Activated CD8-positive, alpha-beta memory T cell treated with anti-CD3 and anti-CD28 coated beads for 4 hours (primary cell): ENCODE measurements around the gene KIF18A.
"Not testable (repeated sequence)": the region's sequence is repeated elsewhere in the genome, so short reads cannot be mapped to it uniquely, and the experiment has no call there.

Experiments
- DNase-seq, 2 donors: peaks; one replicate each; pipeline ENCODE4 v3.0.0-alpha.2; 2020; ENCODE audit warnings: low read depth in 2 of 2

Gene KIF18A

GRCh38 chr11:28106353-28107043 is 1.5 kb downstream of the KIF18A start:
- no peak for DNase-seq

GRCh38 chr11:28105869-28106268 is 2.1 kb downstream of the KIF18A start:
- DNase-seq: no peak

- no peak for DNase-seq
Observed at GRCh38 chr11:28104984-28105383, 3.0 kb downstream of the KIF18A start.

GRCh38 chr11:28104425-28104824 is 3.5 kb downstream of the KIF18A start:
- no peak for DNase-seq

- not testable (repeated sequence) for DNase-seq
Observed at GRCh38 chr11:28102300-28102699, 5.7 kb downstream of the KIF18A start.

- no peak for DNase-seq
Observed at GRCh38 chr11:28100665-28101064, 7.3 kb downstream of the KIF18A start.

GRCh38 chr11:28099715-28100114 is 8.2 kb downstream of the KIF18A start:
- no peak for DNase-seq

GRCh38 chr11:28098257-28098656 is 9.7 kb downstream of the KIF18A start:
- DNase-seq: no peak

- no peak for DNase-seq
Observed at GRCh38 chr11:28092786-28093185, 15.2 kb downstream of the KIF18A start.

GRCh38 chr11:28090052-28090749 is 17.8 kb downstream of the KIF18A start:
- no peak for DNase-seq

GRCh38 chr11:28089378-28089777 is 18.6 kb downstream of the KIF18A start:
- no peak for DNase-seq

- not testable (repeated sequence) for DNase-seq
Observed at GRCh38 chr11:28087693-28088092, 20.3 kb downstream of the KIF18A start.

- DNase-seq: not testable (repeated sequence)
Observed at GRCh38 chr11:28087192-28087591, 20.8 kb downstream of the KIF18A start.

GRCh38 chr11:28086569-28086968 is 21.4 kb downstream of the KIF18A start:
- DNase-seq: no peak

- DNase-seq: no peak
Observed at GRCh38 chr11:28083118-28083517, 24.8 kb downstream of the KIF18A start.

- no peak for DNase-seq
Observed at GRCh38 chr11:28077521-28077920, 30.4 kb downstream of the KIF18A start.

GRCh38 chr11:28072321-28072720 is 35.6 kb downstream of the KIF18A start:
- no peak for DNase-seq

GRCh38 chr11:28071305-28071704 is 36.7 kb downstream of the KIF18A start:
- no peak for DNase-seq

- DNase-seq: no peak
Observed at GRCh38 chr11:28058333-28058732, 49.6 kb downstream of the KIF18A start.

GRCh38 chr11:28054821-28055220 is 53.1 kb downstream of the KIF18A start:
- no peak for DNase-seq

- DNase-seq: no peak
Observed at GRCh38 chr11:28049338-28050216, 58.4 kb downstream of the KIF18A start.

GRCh38 chr11:28048812-28049211 is 59.1 kb downstream of the KIF18A start:
- no peak for DNase-seq
